Prostate gland (tissue), 2 donors: ENCODE data around the gene MAPK8IP1.

Experiments
- CTCF ChIP-seq, 4 experiments: fragments of 200-600 bp in 2 of 4; fragments of 450-650 bp in 2 of 4; sonication (generic) in 2 of 4; IDR thresholded peaks; 1 replicate in 3 of 4; 2 replicates in 1 of 4; pipeline ENCODE4 v1.5.1; 2016 to 2019; ENCODE audit warnings: antibody characterized with exemption in 4 of 4, mild to moderate bottlenecking in 2 of 4, moderate library complexity in 2 of 4
- POLR2A ChIP-seq: fragments of 450-650 bp; IDR thresholded peaks from one replicate; pipeline ENCODE4 v1.6.1; 2016; ENCODE audit warnings: antibody characterized with exemption, mild to moderate bottlenecking

GRCh38 chr11:45844822-45845578 is 40.5 kb upstream of the MAPK8IP1 start:
- TF ChIP-seq CTCF (IDR thresholded peaks at IDR 0.05) (no peak), POLR2A (no peak)
